K562 (cell line): Measurements from ENCODE around the gene PCK2. TPM values are rescaled to one million over a fixed set of nuclear protein-coding genes. Genes with fewer than 3 reads are reported as not detected.
A peak's percentile ranks its signal among the peaks of the same experiment; 100 is the strongest.

Experiments used
- BRF1 ChIP-seq: IDR thresholded peaks from 3 replicates; pipeline ENCODE4 v1.6.1; 2011; ENCODE audit warnings: borderline replicate concordance, mild to moderate bottlenecking; ENCODE audit not compliant: insufficient read length; ENCODE audit errors: extremely low read depth
- CXXC5 ChIP-seq: fragments of 250-450 bp; sonication (Bioruptor Pico); IDR thresholded peaks from 2 replicates; pipeline ENCODE4 v1.8.0; 2022; ENCODE audit warnings: inconsistent platforms, mild to moderate bottlenecking, moderate library complexity
- DDX20 ChIP-seq: fragments of 450-650 bp; IDR thresholded peaks from 2 replicates; pipeline ENCODE4 v1.6.1; 2016; ENCODE audit warnings: missing genetic modification characterization, low read depth, mild to moderate bottlenecking, missing compliant biosample characterization, moderate library complexity
- FOXM1 ChIP-seq, 2 experiments: fragments of 450-650 bp in 1 of 2; sonication (generic) in 1 of 2; formaldehyde crosslinking in 1 of 2; IDR thresholded peaks; 2 replicates each; pipeline versions ENCODE4 v1.6.1 to v1.9.0; 2017 to 2022; ENCODE audit warnings: low read depth in 2 of 2, mild to moderate bottlenecking in 2 of 2, missing genetic modification reagents in 1 of 2, moderate library complexity in 1 of 2
- NR2C1 ChIP-seq, 2 experiments: fragments of 450-650 bp; IDR thresholded peaks; 2 replicates each; pipeline ENCODE4 v1.6.1; 2017; ENCODE audit warnings: mild to moderate bottlenecking in 2 of 2, antibody characterized with exemption in 1 of 2, inconsistent platforms in 1 of 2, missing compliant biosample characterization in 1 of 2, missing genetic modification characterization in 1 of 2
- PRDM10 ChIP-seq: fragments of 450-650 bp; IDR thresholded peaks from 2 replicates; pipeline ENCODE4 v1.6.1; 2018; ENCODE audit not compliant: partially characterized antibody
- SMAD1 ChIP-seq: fragments of 150-350 bp; IDR thresholded peaks from 2 replicates; pipeline ENCODE4 v1.6.1; 2014; ENCODE audit warnings: low read length, low read depth; ENCODE audit not compliant: partially characterized antibody
- SPI1 ChIP-seq: IDR thresholded peaks from 2 replicates; pipeline ENCODE4 v1.6.1; 2011; ENCODE audit warnings: low read depth, low read length, control low read depth, borderline replicate concordance
- TCFL5 ChIP-seq: fragments of 250-450 bp; sonication (Bioruptor Pico); conservative IDR thresholded peaks from 2 replicates; pipeline ENCODE4 v1.6.1; 2021; ENCODE audit warnings: mild to moderate bottlenecking, moderate library complexity, matching md5 sums
- ZBTB26 ChIP-seq: fragments of 450-650 bp; formaldehyde crosslinking; IDR thresholded peaks from 2 replicates; pipeline ENCODE4 v1.4.0; 2022; ENCODE audit warnings: missing genetic modification characterization
- ZBTB40 ChIP-seq, 2 experiments: fragments of 450-650 bp in 1 of 2; sonication (generic) in 1 of 2; formaldehyde crosslinking in 1 of 2; IDR thresholded peaks; 2 replicates each; pipeline versions ENCODE4 v1.7.1 to v1.9.0; 2016 to 2022; ENCODE audit warnings: inconsistent platforms in 1 of 2, mild to moderate bottlenecking in 1 of 2, missing genetic modification reagents in 1 of 2
- ZC3H8 ChIP-seq: fragments of 450-650 bp; IDR thresholded peaks from 2 replicates; pipeline ENCODE4 v1.6.1; 2017
- polyA plus RNA-seq, 8 experiments: library from polyadenylated mRNA; depleted of rRNA in 4 of 8; stranded (reverse) in 5 of 8; unstranded in 3 of 8; fragments of >200 nt; fragmentation: Nextera tagmentation in 2 of 8; fragmentation: Illumina TruSeq in 1 of 8; extraction: Ambion mirVana in 2 of 8; extraction: Trizol in 1 of 8; gene quantifications; 2 replicates each; pipeline versions ENCODE4 v1.2.1 to v1.2.3, GENCODE V29; 2011 to 2014; ENCODE audit warnings: inconsistent platforms in 1 of 8, missing spikeins in 1 of 8
- total RNA-seq, 7 experiments: library from RNA; depleted of rRNA in 6 of 7; stranded (reverse); fragments of >200 nt in 6 of 7; fragmentation: Illumina TruSeq in 2 of 7; extraction: Trizol in 2 of 7; gene quantifications; 2 replicates each; pipeline versions ENCODE4 v1.2.1 to v1.2.3, GENCODE V29; 2011 to 2021; ENCODE audit warnings: low replicate concordance in 1 of 7

PCK2 gene
- total and polyA plus RNA-seq, 9 of the 15 experiments (the other 6 are each of a cell fraction or from before 2014, with no cell fraction given) = 3.3 to 60.9 (median 30.4) TPM

- TF ChIP-seq DDX20 = no peak
- no peak for TF ChIP-seq ZC3H8
- no peak for TF ChIP-seq BRF1
- TF ChIP-seq TCFL5 (CRISPR knock-in tag) = no peak
- no peak for TF ChIP-seq NR2C1 (IDR thresholded peaks at IDR 0.05)
- TF ChIP-seq NR2C1 (tag; IDR thresholded peaks at IDR 0.05) = no peak
- TF ChIP-seq FOXM1 (IDR thresholded peaks at IDR 0.05; ENCODE audit: low read depth) = no peak
- no peak for TF ChIP-seq FOXM1 (CRISPR knock-in tag; IDR thresholded peaks at IDR 0.05; ENCODE audit: low read depth)
- peak; percentile 30 for TF ChIP-seq SMAD1
- peak; percentile 69 for TF ChIP-seq PRDM10
- no peak for TF ChIP-seq ZBTB26 (CRISPR knock-in tag)
- TF ChIP-seq ZBTB40 (IDR thresholded peaks at IDR 0.05) = 0 out of 2 replicates have a peak, but pooled peaks have one; percentile 23
- TF ChIP-seq ZBTB40 (CRISPR knock-in tag; IDR thresholded peaks at IDR 0.05) = no peak
- TF ChIP-seq SPI1 = peak; percentile 38; the same call in 1 of the 2 replicates
- TF ChIP-seq CXXC5 = no peak
These were observed 757 bp upstream of the PCK2 start (continued) for GRCh38 chr14:24093207-24093900.
